K562 (cell line): Measurements from ENCODE around the gene KBTBD3. TPM values are rescaled to one million over a fixed set of nuclear protein-coding genes. Genes with fewer than 3 reads are reported as not detected.

Experiments used
- CHD2 ChIP-seq: IDR thresholded peaks from 2 replicates; pipeline ENCODE4 v1.6.1; 2011; ENCODE audit warnings: low read depth, low read length
- COPS2 ChIP-seq: fragments of 450-650 bp; conservative IDR thresholded peaks from 2 replicates; pipeline ENCODE4 v1.6.1; 2016; ENCODE audit warnings: mild to moderate bottlenecking, moderate library complexity
- GTF2E2 ChIP-seq: fragments of 200-800 bp; sonication (Bioruptor generic); IDR thresholded peaks from 2 replicates; pipeline ENCODE4 v1.6.1; 2016; ENCODE audit warnings: missing genetic modification characterization, missing compliant biosample characterization
- KAT2B ChIP-seq: IDR thresholded peaks from one replicate; pipeline ENCODE4 v1.6.1; 2012; ENCODE audit warnings: low read depth, mild to moderate bottlenecking, control low read depth, inconsistent platforms, low read length, moderate library complexity
- PURB ChIP-seq: sonication (generic); formaldehyde crosslinking; IDR thresholded peaks from 2 replicates; pipeline ENCODE4 v1.9.0; 2021; ENCODE audit warnings: low read depth, mild to moderate bottlenecking, missing genetic modification reagents
- RBFOX2 ChIP-seq: fragments of 200-400 bp; formaldehyde crosslinking; IDR thresholded peaks from 2 replicates; pipeline ENCODE4 v1.6.1; 2017; ENCODE audit warnings: low read depth, mild to moderate bottlenecking, low read length, moderate library complexity
- TBL1XR1 ChIP-seq, 2 experiments: IDR thresholded peaks; 2 replicates each; pipeline ENCODE4 v1.6.1; 2012; ENCODE audit warnings: improper control_type of control experiment in 2 of 2, low read length in 2 of 2, mild to moderate bottlenecking in 1 of 2
- ZBTB8A ChIP-seq: fragments of 450-650 bp; IDR thresholded peaks from 2 replicates; pipeline ENCODE4 v1.6.1; 2018; ENCODE audit warnings: mild to moderate bottlenecking, moderate library complexity; ENCODE audit not compliant: partially characterized antibody
- ZNF3 ChIP-seq: fragments of 250-450 bp; sonication (Bioruptor Pico); IDR thresholded peaks from 2 replicates; pipeline ENCODE4 v1.5.0; 2021; ENCODE audit warnings: mild to moderate bottlenecking, moderate library complexity
- ZNF311 ChIP-seq: fragments of 250-450 bp; sonication (Bioruptor Pico); IDR thresholded peaks from 2 replicates; pipeline ENCODE4 v1.4.0; 2020; ENCODE audit warnings: mild to moderate bottlenecking, moderate library complexity
- polyA plus RNA-seq, 8 experiments: library from polyadenylated mRNA; depleted of rRNA in 4 of 8; stranded (reverse) in 5 of 8; unstranded in 3 of 8; fragments of >200 nt; fragmentation: Nextera tagmentation in 2 of 8; fragmentation: Illumina TruSeq in 1 of 8; extraction: Ambion mirVana in 2 of 8; extraction: Trizol in 1 of 8; gene quantifications; 2 replicates each; pipeline versions ENCODE4 v1.2.1 to v1.2.3, GENCODE V29; 2011 to 2014; ENCODE audit warnings: inconsistent platforms in 1 of 8, missing spikeins in 1 of 8
- total RNA-seq, 7 experiments: library from RNA; depleted of rRNA in 6 of 7; stranded (reverse); fragments of >200 nt in 6 of 7; fragmentation: Illumina TruSeq in 2 of 7; extraction: Trizol in 2 of 7; gene quantifications; 2 replicates each; pipeline versions ENCODE4 v1.2.1 to v1.2.3, GENCODE V29; 2011 to 2021; ENCODE audit warnings: low replicate concordance in 1 of 7
- TF ChIP-seq, protein P1 (sequence below): fragments of 450-650 bp; IDR thresholded peaks from 2 replicates; pipeline ENCODE4 v1.7.0; 2016; ENCODE audit warnings: borderline replicate concordance
- TF ChIP-seq, protein P2 (sequence below): sonication (generic); formaldehyde crosslinking; IDR thresholded peaks from 2 replicates; pipeline ENCODE4 v1.8.0; 2023; ENCODE audit warnings: mild to moderate bottlenecking, missing genetic modification reagents
- TF ChIP-seq, protein P3 (sequence below): sonication (generic); formaldehyde crosslinking; IDR thresholded peaks from 2 replicates; pipeline ENCODE4 v1.8.0; 2023; ENCODE audit warnings: missing genetic modification reagents, mild to moderate bottlenecking, borderline replicate concordance
- TF ChIP-seq, protein P4 (sequence below): IDR thresholded peaks from 2 replicates; pipeline ENCODE4 v1.6.1; 2012; ENCODE audit warnings: low read depth, low read length, improper control_type of control experiment, borderline replicate concordance

KBTBD3 gene
- total and polyA plus RNA-seq, 9 of the 15 experiments (the other 6 are each of a cell fraction or from before 2014, with no cell fraction given): 4.2 to 31.2 (median 6.4) TPM

GRCh38 chr11:106021967-106022794 lies 55.0 kb downstream of the KBTBD3 start, which contains the start of gene MSANTD4 (continued):
- TF ChIP-seq PURB (CRISPR knock-in tag) (no peak), KAT2B (no peak), TBL1XR1 (IDR thresholded peaks at IDR 0.05; ENCODE audit: low read length in 2 of 2) (no peak), GTF2E2 (tag) (no peak), ZNF311 (CRISPR knock-in tag) (no peak), ZBTB8A (no peak), RBFOX2 (peak; percentile 80), CHD2 (peak; percentile 84), COPS2 (no peak), ZNF3 (no peak)
- TF ChIP-seq, protein P1, sequence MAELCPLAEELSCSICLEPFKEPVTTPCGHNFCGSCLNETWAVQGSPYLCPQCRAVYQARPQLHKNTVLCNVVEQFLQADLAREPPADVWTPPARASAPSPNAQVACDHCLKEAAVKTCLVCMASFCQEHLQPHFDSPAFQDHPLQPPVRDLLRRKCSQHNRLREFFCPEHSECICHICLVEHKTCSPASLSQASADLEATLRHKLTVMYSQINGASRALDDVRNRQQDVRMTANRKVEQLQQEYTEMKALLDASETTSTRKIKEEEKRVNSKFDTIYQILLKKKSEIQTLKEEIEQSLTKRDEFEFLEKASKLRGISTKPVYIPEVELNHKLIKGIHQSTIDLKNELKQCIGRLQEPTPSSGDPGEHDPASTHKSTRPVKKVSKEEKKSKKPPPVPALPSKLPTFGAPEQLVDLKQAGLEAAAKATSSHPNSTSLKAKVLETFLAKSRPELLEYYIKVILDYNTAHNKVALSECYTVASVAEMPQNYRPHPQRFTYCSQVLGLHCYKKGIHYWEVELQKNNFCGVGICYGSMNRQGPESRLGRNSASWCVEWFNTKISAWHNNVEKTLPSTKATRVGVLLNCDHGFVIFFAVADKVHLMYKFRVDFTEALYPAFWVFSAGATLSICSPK: no peak
- TF ChIP-seq, protein P2, sequence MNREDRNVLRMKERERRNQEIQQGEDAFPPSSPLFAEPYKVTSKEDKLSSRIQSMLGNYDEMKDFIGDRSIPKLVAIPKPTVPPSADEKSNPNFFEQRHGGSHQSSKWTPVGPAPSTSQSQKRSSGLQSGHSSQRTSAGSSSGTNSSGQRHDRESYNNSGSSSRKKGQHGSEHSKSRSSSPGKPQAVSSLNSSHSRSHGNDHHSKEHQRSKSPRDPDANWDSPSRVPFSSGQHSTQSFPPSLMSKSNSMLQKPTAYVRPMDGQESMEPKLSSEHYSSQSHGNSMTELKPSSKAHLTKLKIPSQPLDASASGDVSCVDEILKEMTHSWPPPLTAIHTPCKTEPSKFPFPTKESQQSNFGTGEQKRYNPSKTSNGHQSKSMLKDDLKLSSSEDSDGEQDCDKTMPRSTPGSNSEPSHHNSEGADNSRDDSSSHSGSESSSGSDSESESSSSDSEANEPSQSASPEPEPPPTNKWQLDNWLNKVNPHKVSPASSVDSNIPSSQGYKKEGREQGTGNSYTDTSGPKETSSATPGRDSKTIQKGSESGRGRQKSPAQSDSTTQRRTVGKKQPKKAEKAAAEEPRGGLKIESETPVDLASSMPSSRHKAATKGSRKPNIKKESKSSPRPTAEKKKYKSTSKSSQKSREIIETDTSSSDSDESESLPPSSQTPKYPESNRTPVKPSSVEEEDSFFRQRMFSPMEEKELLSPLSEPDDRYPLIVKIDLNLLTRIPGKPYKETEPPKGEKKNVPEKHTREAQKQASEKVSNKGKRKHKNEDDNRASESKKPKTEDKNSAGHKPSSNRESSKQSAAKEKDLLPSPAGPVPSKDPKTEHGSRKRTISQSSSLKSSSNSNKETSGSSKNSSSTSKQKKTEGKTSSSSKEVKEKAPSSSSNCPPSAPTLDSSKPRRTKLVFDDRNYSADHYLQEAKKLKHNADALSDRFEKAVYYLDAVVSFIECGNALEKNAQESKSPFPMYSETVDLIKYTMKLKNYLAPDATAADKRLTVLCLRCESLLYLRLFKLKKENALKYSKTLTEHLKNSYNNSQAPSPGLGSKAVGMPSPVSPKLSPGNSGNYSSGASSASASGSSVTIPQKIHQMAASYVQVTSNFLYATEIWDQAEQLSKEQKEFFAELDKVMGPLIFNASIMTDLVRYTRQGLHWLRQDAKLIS (CRISPR knock-in tag): no peak
- TF ChIP-seq, protein P3, sequence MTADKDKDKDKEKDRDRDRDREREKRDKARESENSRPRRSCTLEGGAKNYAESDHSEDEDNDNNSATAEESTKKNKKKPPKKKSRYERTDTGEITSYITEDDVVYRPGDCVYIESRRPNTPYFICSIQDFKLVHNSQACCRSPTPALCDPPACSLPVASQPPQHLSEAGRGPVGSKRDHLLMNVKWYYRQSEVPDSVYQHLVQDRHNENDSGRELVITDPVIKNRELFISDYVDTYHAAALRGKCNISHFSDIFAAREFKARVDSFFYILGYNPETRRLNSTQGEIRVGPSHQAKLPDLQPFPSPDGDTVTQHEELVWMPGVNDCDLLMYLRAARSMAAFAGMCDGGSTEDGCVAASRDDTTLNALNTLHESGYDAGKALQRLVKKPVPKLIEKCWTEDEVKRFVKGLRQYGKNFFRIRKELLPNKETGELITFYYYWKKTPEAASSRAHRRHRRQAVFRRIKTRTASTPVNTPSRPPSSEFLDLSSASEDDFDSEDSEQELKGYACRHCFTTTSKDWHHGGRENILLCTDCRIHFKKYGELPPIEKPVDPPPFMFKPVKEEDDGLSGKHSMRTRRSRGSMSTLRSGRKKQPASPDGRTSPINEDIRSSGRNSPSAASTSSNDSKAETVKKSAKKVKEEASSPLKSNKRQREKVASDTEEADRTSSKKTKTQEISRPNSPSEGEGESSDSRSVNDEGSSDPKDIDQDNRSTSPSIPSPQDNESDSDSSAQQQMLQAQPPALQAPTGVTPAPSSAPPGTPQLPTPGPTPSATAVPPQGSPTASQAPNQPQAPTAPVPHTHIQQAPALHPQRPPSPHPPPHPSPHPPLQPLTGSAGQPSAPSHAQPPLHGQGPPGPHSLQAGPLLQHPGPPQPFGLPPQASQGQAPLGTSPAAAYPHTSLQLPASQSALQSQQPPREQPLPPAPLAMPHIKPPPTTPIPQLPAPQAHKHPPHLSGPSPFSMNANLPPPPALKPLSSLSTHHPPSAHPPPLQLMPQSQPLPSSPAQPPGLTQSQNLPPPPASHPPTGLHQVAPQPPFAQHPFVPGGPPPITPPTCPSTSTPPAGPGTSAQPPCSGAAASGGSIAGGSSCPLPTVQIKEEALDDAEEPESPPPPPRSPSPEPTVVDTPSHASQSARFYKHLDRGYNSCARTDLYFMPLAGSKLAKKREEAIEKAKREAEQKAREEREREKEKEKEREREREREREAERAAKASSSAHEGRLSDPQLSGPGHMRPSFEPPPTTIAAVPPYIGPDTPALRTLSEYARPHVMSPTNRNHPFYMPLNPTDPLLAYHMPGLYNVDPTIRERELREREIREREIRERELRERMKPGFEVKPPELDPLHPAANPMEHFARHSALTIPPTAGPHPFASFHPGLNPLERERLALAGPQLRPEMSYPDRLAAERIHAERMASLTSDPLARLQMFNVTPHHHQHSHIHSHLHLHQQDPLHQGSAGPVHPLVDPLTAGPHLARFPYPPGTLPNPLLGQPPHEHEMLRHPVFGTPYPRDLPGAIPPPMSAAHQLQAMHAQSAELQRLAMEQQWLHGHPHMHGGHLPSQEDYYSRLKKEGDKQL: no peak
- TF ChIP-seq, protein P4, sequence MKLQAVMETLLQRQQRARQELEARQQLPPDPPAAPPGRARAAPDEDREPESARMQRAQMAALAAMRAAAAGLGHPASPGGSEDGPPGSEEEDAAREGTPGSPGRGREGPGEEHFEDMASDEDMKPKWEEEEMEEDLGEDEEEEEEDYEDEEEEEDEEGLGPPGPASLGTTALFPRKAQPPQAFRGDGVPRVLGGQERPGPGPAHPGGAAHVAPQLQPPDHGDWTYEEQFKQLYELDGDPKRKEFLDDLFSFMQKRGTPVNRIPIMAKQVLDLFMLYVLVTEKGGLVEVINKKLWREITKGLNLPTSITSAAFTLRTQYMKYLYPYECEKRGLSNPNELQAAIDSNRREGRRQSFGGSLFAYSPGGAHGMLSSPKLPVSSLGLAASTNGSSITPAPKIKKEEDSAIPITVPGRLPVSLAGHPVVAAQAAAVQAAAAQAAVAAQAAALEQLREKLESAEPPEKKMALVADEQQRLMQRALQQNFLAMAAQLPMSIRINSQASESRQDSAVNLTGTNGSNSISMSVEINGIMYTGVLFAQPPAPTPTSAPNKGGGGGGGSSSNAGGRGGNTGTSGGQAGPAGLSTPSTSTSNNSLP: peak; percentile 59; the same call in 1 of the 2 replicates
